GM10266 (cell line): ENCODE measurements around the gene TOR4A.

Source experiments
- DNase-seq: peaks from one replicate; pipeline ENCODE4 v3.0.0; 2012; ENCODE audit errors: extremely low spot score
- TF ChIP-seq, protein P1 (sequence below): IDR thresholded peaks from 2 replicates; pipeline ENCODE4 v1.5.1; 2012; ENCODE audit warnings: mild to moderate bottlenecking, low read depth; ENCODE audit not compliant: control insufficient read depth, insufficient read depth; ENCODE audit errors: missing control alignments

TOR4A gene

DNA sequence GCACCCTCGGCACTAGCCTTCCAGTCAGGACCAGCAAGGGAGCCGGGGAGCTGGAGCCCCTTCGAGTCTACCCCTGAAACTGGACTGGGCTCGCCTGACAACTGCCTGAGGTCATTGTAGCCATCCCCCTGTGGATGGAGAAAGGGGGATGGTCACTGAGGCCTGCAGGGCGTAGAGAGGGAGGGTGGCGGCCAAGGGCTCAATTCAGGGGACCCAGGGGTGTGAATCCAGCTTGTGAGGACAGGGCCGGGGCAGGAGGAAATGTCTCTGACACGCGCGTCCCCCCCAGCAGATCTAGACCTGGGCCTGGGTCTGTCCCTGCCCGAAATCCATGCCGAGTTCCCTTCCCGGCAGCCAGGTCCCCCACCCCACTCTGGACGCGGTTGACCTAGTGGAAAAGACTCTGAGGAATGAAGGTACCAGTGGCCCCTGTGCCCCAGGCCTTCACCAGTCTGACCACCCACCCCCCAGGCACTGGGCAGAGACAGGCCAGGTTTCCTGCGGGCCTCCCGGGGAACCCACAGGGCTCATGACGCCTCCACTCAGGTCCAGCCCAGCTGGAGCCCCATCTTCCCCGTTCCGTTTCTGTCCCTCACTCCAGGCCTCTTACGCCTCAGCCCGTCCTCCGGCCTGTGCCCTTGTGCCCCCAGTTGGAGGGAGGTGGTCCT lies 46.0 kb upstream of the TOR4A start:
- no peak for DNase-seq
- TF ChIP-seq, protein P1, sequence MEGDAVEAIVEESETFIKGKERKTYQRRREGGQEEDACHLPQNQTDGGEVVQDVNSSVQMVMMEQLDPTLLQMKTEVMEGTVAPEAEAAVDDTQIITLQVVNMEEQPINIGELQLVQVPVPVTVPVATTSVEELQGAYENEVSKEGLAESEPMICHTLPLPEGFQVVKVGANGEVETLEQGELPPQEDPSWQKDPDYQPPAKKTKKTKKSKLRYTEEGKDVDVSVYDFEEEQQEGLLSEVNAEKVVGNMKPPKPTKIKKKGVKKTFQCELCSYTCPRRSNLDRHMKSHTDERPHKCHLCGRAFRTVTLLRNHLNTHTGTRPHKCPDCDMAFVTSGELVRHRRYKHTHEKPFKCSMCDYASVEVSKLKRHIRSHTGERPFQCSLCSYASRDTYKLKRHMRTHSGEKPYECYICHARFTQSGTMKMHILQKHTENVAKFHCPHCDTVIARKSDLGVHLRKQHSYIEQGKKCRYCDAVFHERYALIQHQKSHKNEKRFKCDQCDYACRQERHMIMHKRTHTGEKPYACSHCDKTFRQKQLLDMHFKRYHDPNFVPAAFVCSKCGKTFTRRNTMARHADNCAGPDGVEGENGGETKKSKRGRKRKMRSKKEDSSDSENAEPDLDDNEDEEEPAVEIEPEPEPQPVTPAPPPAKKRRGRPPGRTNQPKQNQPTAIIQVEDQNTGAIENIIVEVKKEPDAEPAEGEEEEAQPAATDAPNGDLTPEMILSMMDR: no peak

DNA sequence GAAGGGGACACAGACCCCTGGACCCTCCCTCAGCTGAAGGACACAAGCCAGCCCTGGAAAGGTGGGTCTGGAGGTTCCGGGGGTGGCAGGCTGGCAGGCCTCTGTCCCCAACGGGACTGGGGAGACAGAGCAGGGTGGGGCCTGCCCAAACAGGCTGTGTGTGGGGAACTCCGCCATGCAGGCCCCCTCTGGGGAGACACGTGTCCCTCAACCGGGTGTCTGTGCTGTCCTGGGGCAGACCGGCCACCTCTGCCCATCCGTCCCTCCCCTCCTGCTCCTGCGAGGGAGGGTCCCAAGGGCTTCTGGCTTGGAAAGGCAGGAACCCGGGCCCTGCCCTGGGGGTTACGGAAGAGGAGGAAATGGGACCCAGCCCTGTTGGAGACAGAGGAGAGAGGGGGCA lies 45.4 kb upstream of the TOR4A start:
- TF ChIP-seq, protein P1: no peak
- DNase-seq: no peak

DNA sequence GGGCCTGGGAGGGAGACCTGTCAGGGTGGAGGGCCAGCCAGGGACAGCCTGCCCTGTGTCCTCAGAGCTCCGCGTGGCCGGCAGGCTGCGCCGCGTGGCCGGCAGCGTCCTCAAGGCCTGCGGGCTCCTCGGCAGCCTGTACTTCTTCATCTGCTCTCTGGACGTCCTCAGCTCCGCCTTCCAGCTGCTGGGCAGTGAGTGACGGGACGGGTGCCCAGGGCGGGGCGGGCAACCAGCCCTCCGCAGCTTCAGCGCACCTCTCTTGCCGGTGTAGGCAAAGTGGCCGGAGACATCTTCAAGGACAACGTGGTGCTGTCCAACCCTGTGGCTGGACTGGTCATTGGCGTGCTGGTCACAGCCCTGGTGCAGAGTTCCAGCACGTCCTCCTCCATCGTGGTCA lies 45.0 kb upstream of the TOR4A start:
- TF ChIP-seq, protein P1: no peak
- DNase-seq: no peak

DNA sequence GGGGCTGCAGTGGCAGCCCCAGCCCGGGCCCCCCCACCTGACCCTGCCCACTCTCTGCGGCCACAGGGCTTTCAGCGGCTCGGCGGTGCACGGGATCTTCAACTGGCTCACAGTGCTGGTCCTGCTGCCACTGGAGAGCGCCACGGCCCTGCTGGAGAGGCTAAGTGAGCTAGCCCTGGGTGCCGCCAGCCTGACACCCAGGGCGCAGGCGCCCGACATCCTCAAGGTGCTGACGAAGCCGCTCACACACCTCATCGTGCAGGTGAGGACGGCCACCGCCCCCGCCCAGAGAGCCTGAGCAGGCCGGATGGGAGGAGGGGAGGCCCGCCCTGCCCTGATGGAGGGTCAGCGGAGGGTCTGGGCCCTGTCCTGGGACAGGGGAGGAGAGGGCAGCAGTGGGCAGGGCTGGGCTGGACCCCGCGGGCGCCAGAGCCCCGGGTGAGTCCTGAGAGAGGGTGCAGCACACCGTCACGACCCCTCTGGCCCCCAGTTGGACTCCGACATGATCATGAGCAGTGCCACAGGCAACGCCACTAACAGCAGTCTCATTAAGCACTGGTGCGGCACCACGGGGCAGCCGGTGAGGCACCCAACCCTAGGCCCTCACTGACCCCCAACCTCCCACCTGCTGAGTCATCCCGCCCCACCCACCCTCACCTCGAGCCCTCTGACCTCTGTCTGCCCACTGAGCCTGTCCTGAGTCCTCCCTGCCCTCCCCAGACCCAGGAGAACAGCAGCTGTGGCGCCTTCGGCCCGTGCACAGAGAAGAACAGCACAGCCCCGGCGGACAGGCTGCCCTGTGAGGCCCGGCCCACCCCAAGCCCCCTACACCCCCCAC lies 44.2 kb upstream of the TOR4A start:
- TF ChIP-seq, protein P1: no peak
- DNase-seq: no peak

DNA sequence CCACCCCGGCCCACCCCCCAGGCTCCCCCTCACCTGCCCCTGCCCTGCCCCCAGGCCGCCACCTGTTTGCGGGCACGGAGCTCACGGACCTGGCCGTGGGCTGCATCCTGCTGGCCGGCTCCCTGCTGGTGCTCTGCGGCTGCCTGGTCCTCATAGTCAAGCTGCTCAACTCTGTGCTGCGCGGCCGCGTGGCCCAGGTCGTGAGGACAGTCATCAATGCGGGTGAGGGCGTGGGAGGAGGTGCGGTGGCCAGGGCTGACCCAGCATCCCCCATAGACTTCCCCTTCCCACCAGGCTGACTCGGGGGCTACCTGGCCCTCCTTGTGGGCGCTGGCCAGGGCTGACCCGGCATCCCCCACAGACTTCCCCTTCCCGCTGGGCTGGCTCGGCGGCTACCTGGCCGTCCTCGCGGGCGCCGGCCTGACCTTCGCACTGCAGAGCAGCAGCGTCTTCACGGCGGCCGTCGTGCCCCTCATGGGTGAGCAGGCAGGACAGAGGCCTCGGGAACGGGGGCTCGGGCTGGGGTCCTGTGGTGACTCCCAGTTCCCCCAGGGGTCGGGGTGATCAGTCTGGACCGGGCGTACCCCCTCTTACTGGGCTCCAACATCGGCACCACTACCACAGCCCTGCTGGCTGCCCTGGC lies 43.4 kb upstream of the TOR4A start:
- TF ChIP-seq, protein P1: no peak
- DNase-seq: no peak

DNA sequence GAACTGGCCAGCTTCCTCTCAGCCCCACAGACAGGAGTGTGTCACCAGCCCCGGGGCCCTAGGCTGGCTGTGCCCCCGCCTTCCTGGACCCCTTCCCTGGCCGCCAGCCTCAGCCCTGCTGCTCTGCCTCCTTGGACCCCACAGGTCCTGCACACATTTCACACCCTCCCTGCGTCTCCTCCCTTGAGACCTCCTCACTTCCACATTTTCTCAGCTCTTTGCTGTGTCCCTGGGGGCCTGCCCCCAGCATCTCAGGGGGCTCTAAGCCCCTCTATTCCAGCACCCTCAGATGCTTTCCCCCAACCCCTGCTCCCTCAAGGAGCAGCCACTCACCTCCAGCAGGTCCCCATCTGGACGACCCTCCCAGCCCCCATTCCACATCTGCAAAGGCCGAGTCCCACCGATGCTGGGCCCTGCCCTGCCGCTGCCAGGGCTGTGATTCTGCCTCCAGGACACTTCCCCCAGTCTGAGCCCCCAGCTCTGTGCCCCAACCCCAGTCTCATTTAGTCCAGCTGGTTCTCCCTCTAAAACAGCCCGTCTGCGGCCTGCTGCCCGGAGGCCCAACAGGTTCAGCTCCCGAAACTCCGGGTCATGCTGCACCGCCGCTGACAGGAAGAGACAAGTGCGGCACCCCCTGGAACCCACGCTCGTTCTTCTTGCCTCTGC lies 42.6 kb upstream of the TOR4A start:
- TF ChIP-seq, protein P1: no peak
- DNase-seq: no peak
